ENCODE results near the gene SIRPB1.
"Not testable (repeated sequence)": the region's sequence is repeated elsewhere in the genome, so short reads cannot be mapped to it uniquely, and the experiment has no call there.

The SIRPB1 gene

GRCh38 chr20:1628621-1629020, 8.8 kb upstream of the SIRPB1 start:
- no peak for TF ChIP-seq ZNF274 (IDR thresholded peaks at IDR 0.05; ENCODE audit: low read depth, low read length)
- H3K4me3 ChIP-seq (ENCODE audit: low read length), result no peak overlapping the region

GRCh38 chr20:1627200-1627550, 7.4 kb upstream of the SIRPB1 start:
- no peak for TF ChIP-seq ZNF274 (IDR thresholded peaks at IDR 0.05; ENCODE audit: low read depth, low read length)
- H3K4me3 ChIP-seq (ENCODE audit: low read length), result no peak overlapping the region

DNA sequence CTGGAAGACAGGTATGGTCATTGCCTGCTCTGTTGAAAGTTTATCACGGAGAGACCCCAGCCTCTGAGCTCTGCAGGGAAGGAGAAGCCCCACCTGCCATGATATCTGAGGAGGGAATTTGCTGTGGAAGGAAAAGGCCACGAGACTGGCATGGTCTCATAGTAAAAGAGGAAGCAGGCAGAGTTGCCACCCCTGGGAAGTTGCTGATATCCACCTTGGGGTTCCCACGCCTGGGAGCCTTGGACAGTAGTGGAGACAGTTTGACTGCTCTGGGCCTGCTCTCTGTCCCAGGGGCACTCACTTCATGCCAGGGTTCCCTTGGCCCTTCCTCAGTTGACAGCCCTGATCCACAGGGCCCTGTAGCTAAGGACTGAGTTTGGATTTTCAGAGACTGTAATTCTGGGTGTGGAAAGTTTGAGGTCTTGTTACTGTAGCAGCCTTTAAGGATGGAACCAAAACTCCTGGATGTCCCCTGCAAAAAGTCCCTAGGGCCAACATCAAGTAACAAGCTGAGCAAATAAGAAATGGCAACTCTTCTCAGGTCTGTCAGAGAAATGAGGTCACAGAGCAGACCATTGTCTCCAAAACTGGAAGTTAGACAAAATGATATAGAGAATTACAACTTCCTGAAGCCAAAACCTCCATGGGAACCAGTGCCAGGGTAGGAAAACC, 6.9 kb upstream of the SIRPB1 start:
- no peak overlapping the region for H3K4me3 ChIP-seq (ENCODE audit: low read length)
- TF ChIP-seq ZNF274 (IDR thresholded peaks at IDR 0.05; ENCODE audit: low read depth, low read length), result no peak

DNA sequence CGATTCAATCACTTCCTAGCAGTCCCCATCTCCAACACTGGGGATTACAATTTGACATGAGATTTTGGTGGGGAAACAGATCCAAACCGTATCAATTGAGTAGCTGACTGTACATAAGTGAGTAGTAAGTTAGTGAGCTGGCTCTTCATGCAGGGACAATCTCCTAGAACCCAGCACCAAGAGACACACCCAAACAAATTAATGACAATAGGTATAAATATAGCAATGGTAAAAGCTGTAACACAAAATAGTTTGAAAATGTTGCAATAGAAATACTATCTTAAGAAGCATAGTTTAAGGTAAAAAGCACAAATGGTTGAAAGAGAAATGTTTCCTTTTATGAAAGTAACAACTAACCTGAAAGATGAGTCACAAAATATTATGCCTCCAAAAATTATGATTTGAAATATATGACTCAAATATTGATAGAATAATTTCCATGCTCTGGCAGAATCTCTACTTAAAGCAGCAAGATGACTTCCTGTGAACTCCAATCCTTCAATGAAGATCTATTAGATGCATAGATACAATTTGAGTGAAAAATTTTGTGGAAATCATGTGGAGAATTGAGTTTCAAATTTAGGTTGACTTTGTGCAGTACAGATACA, 5.4 kb upstream of the SIRPB1 start:
- TF ChIP-seq ZNF274 (IDR thresholded peaks at IDR 0.05; ENCODE audit: low read depth, low read length), result no peak
- no peak overlapping the region for H3K4me3 ChIP-seq (ENCODE audit: low read length)

DNA sequence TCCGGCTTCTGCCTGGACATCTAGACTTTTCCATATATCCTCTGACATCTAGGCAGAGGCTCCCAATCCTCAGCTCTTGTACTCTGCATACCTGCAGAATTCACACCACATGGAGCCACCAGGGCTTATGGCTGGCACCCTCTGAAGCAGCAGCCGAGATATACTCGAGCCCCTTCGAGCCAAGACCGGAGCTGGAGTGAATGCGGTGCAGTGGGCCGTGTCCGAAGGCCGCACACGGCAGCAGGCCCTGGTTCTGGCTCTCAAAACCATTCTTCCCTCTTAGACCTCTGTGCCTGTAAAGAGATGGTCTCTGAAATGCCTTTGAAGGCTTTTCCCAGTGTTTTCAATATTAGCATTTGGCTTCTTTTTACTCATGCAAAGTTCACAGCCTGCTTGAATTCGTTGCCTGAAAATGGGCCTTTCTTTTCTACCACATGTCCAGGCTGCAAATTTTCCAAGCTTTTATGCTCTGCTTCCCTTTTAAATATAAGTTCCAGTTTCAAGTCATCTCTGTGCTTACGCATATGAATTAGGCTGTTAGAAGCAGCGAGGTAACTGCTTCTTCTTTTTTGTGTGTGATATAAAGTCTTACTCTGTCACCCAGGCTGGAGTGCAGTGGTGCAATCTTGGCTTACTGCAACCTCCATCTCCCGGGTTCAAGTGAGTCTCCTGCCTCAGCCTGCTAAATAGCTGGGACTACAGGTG, 3.8 kb upstream of the SIRPB1 start:
- no peak overlapping the region for H3K4me3 ChIP-seq (ENCODE audit: low read length)
- TF ChIP-seq ZNF274 (IDR thresholded peaks at IDR 0.05; ENCODE audit: low read depth, low read length), result no peak

GRCh38 chr20:1622450-1622849, 2.6 kb upstream of the SIRPB1 start:
- no peak overlapping the region for H3K4me3 ChIP-seq (ENCODE audit: low read length)
- no peak for TF ChIP-seq ZNF274 (IDR thresholded peaks at IDR 0.05; ENCODE audit: low read depth, low read length)

DNA sequence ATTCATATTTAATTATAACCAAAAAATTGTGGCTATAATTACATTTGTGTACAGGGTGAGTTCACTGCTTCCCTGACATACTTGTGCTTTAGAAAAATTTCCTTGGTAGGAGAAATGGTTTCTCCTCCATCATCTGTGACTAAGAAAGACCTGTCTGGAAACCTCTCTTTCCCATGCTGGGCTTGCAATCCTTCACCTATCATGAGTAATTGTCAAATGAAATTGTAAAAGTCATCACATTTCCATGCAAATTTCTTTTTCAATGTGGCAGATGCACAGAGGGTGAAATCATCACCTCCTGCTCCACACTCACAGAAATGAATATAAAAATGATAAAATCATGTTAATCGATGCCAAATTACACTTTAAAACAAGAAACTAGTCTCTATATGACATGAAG, 1.5 kb upstream of the SIRPB1 start:
- H3K4me3 ChIP-seq (ENCODE audit: low read length), result no peak overlapping the region
- no peak for TF ChIP-seq ZNF274 (IDR thresholded peaks at IDR 0.05; ENCODE audit: low read depth, low read length)

DNA sequence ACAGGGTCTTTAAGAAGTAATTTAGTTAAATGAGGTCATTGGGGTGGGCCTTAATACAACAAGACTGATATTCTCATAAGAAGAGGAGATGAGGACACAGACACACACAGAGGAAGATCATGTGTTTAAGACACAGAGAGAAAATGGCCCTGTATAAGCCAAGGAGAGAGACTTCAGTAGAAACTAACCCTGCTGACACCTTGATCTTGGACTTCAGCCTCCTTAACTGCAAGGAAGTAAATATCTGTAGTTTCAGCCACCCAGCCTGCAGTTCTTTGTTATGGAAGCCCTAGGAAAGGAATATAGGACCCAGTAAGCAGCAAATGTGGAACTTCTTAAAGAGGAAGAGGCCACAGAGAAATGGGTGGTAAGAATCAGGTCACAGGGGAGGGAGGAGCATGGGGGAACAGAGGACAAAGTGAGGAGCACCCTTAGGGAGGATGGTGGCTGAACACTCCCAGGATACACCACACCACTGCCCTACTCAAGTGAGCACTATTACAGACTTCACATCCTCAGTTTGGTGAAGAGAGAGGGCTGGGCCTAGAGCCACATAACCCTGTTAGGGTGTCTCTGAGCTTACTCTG, 762 bp downstream of the SIRPB1 start:
- no peak for TF ChIP-seq ZNF274 (IDR thresholded peaks at IDR 0.05; ENCODE audit: low read depth, low read length)
- no peak overlapping the region for H3K4me3 ChIP-seq (ENCODE audit: low read length)

GRCh38 chr20:1618479-1618878, 1.3 kb downstream of the SIRPB1 start:
- no peak overlapping the region for H3K4me3 ChIP-seq (ENCODE audit: low read length)
- no peak for TF ChIP-seq ZNF274 (IDR thresholded peaks at IDR 0.05; ENCODE audit: low read depth, low read length)

DNA sequence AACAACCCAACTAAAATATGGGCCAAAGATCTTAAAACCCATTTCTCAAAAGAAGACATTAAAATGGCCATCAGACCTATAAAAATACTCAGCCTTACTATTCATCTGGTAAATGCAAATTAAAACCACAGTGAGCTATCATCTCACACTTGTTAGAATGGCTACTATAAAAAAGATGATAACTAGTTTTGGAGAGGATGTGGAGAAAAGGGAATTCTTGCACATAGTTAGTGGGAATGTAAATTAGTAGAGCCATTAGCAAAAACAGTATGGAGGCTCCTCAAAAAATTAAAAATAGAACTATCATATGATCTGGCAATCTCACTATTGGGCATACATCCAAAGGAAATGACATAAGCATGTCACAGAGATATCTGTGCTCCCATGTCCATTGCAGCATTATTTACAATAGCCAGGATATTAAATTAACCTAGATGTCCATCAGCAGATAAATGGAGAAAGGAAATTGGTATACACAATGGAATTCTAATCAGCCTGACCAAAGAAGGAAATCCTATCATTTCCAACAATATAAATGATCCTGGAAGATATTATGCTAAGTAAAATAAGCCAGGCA, 2.9 kb downstream of the SIRPB1 start:
- H3K4me3 ChIP-seq (ENCODE audit: low read length), result no peak overlapping the region
- no peak for TF ChIP-seq ZNF274 (IDR thresholded peaks at IDR 0.05; ENCODE audit: low read depth, low read length)

GRCh38 chr20:1610404-1610803, 9.4 kb downstream of the SIRPB1 start:
- H3K4me3 ChIP-seq (ENCODE audit: low read length), result not testable (repeated sequence)

DNA sequence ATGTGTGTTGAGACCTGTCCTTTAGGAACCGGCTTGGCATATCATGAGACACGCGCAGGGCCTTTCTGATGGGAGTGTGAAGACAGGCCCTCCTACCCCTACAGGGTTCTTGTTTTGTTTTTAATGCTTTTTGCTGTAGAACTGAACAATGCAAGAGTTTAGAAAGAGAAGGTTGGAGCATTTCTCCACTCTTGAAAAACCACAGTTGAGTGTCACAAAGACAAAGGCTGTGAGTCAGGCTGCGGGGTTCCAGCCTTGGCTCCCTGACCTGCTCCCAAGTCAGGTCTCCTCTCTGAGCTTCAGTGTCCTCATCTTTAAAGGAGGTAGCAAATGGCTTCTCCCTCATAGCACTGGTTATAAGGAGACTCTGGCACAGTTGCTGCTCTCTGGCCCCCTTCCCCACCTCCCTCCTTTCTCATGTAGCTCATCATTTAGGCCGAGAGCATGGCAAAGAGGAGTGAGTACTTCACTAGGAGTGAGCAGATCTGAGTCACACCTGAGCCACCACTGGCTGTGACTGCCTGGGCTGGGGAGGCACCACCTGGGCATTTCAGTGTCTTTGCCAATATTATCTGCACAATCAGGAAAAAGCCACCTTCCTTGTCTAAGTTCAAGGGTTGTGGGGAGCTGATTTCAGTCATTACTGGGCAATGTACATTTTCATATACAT, 11.0 kb downstream of the SIRPB1 start:
- H3K4me3 ChIP-seq (ENCODE audit: low read length), result not testable (repeated sequence)

DNA sequence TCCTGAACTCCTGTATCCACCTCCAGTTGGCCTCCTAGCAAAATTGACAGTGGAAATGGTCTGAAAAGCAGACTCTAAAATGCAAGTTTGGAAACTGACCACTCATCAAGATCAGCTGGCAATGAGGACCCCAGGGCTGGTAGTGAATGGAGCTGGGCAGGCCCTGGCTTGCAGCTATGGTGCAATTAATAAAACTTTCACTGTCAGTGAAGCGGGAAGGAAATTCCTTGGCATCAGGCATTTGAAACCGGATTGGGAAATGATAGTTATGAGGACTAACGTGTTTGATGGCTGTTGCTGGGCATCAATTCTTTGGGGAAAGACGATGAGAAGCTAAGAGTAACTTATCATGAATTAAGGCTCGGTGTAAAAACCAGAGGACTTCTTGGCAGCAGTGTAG, 19.1 kb downstream of the SIRPB1 start:
- TF ChIP-seq ZNF274 (IDR thresholded peaks at IDR 0.05; ENCODE audit: low read depth, low read length), result no peak
- H3K4me3 ChIP-seq (ENCODE audit: low read length), result no peak overlapping the region

- TF ChIP-seq ZNF274 (IDR thresholded peaks at IDR 0.05; ENCODE audit: low read depth, low read length), result no peak
- no peak overlapping the region for H3K4me3 ChIP-seq (ENCODE audit: low read length)
Observed at GRCh38 chr20:1595333-1595732, 24.5 kb downstream of the SIRPB1 start.
